Measurements from ENCODE around the gene KISS1.

Gene KISS1

GRCh38 chr1:204145033-204145504, 51.2 kb downstream of the KISS1 start (continued):
- TF ChIP-seq GLI2 (tag by site-specific recombination; IDR thresholded peaks at IDR 0.05; ENCODE audit: borderline replicate concordance, low read depth) = no peak
- TF ChIP-seq ZNF174 (tag by site-specific recombination; IDR thresholded peaks at IDR 0.05) = no peak
- TF ChIP-seq ZNF23 (tag by site-specific recombination; IDR thresholded peaks at IDR 0.05; ENCODE audit: borderline replicate concordance) = no peak
- no peak for TF ChIP-seq ZNF398 (tag by site-specific recombination; IDR thresholded peaks at IDR 0.05)
- TF ChIP-seq ZNF560 (tag by site-specific recombination; IDR thresholded peaks at IDR 0.05; ENCODE audit: borderline replicate concordance) = no peak
- no peak for TF ChIP-seq ZNF747 (tag by site-specific recombination; IDR thresholded peaks at IDR 0.05)
- TF ChIP-seq ZXDB (tag by site-specific recombination; IDR thresholded peaks at IDR 0.05) = no peak

GRCh38 chr1:204143276-204144041, 52.8 kb downstream of the KISS1 start:
- no peaks in the 10 kb centered on the region for H3K4me1 ChIP-seq (ENCODE audit: control insufficient read depth, insufficient read depth, low read length)
- TF ChIP-seq ZNF830 (tag by site-specific recombination; IDR thresholded peaks at IDR 0.05; ENCODE audit: low read depth) = no peak
- TF ChIP-seq EGR2 (tag by site-specific recombination; IDR thresholded peaks at IDR 0.05; ENCODE audit: low read depth) = peak; percentile 52; the same call in 1 of the 2 replicates
- H3K9me3 ChIP-seq (ENCODE audit: control insufficient read depth, insufficient read depth, low read depth, low read length) = no peaks in the 10 kb centered on the region
- H3K4me3 ChIP-seq (ENCODE audit: low read depth, low read length) = no peak overlapping the region
- POLR2A ChIA-PET = no interaction called here
- no peak overlapping the region for H3K27ac ChIP-seq (ENCODE audit: extremely low read depth, low read depth, low read length)
- H3K36me3 ChIP-seq (ENCODE audit: control insufficient read depth in 2 of 2, insufficient read depth in 1 of 2, low read length in 2 of 2) = peaks cover 0 to 39% of the 10 kb centered on the region in 2 experiments; a peak in 1 of 3 replicates
- CTCF ChIA-PET = interaction anchor here (0.7 to 2.7 kb wide), 3 partner anchors 15 to 294 kb away, joined by 3 to 11 read pairs (median 3); no protein-coding TSS in a partner anchor

- ChIA-PET CTCF (interaction anchor here (1.2 to 1.3 kb wide), 2 partner anchors 13 to 14 kb away, joined by 3 read pairs; no protein-coding TSS in a partner anchor), POLR2A (no interaction called here)
- TF ChIP-seq ZNF747 (tag by site-specific recombination; IDR thresholded peaks at IDR 0.05) (no peak), GLI4 (tag by site-specific recombination; IDR thresholded peaks at IDR 0.05) (no peak), ZNF623 (tag by site-specific recombination; IDR thresholded peaks at IDR 0.05) (no peak), IKZF3 (tag by site-specific recombination; IDR thresholded peaks at IDR 0.05) (no peak), ZNF292 (tag by site-specific recombination; IDR thresholded peaks at IDR 0.05; ENCODE audit: borderline replicate concordance, low read depth) (no peak)
- no peak overlapping the region for H3K27ac ChIP-seq (ENCODE audit: extremely low read depth, low read depth, low read length)
- peaks cover 0 to 46% of the 10 kb centered on the region in 2 experiments; a peak in 1 of 3 replicates for H3K36me3 ChIP-seq (ENCODE audit: control insufficient read depth in 2 of 2, insufficient read depth in 1 of 2, low read length in 2 of 2)
- no peak overlapping the region for H3K4me3 ChIP-seq (ENCODE audit: low read depth, low read length)
- no peaks in the 10 kb centered on the region for H3K4me1 ChIP-seq (ENCODE audit: control insufficient read depth, insufficient read depth, low read length)
- H3K9me3 ChIP-seq (ENCODE audit: control insufficient read depth, insufficient read depth, low read depth, low read length) = no peaks in the 10 kb centered on the region
These were observed 54.0 kb downstream of the KISS1 start for GRCh38 chr1:204142032-204142974.

GRCh38 chr1:204141131-204141530, 55.2 kb downstream of the KISS1 start:
- Histone ChIP-seq H3K4me1 (ENCODE audit: control insufficient read depth, insufficient read depth, low read length) (no peaks in the 10 kb centered on the region), H3K9me3 (ENCODE audit: control insufficient read depth, insufficient read depth, low read depth, low read length) (no peaks in the 10 kb centered on the region), H3K36me3 (ENCODE audit: control insufficient read depth in 2 of 2, insufficient read depth in 1 of 2, low read length in 2 of 2) (peaks cover 0 to 46% of the 10 kb centered on the region in 2 experiments; a peak in 1 of 3 replicates), H3K4me3 (ENCODE audit: low read depth, low read length) (no peak overlapping the region), H3K27ac (ENCODE audit: extremely low read depth, low read depth, low read length) (no peak overlapping the region)
- CTCF ChIA-PET = interaction anchor here (0.9 to 1.4 kb wide), 4 partner anchors 11 to 666 kb away, joined by 3 read pairs; no protein-coding TSS in a partner anchor
- POLR2A ChIA-PET = interaction anchor here (1.2 kb wide), 1 partner anchor 11 kb away, joined by 4 read pairs; the partner anchor contains the start of gene ETNK2
- TF ChIP-seq GFI1B (tag by site-specific recombination; IDR thresholded peaks at IDR 0.05) = no peak
- TF ChIP-seq ZNF660 (tag by site-specific recombination; IDR thresholded peaks at IDR 0.05) = no peak
- no peak for TF ChIP-seq ZBTB11 (tag by site-specific recombination; conservative IDR thresholded peaks at IDR 0.05; ENCODE audit: low read depth)
- TF ChIP-seq PRDM10 (tag by site-specific recombination; IDR thresholded peaks at IDR 0.05) = no peak
